Thoracic aorta (tissue), 2 donors: ENCODE data around the gene ATP5ME. TPM values are rescaled to one million over a fixed set of nuclear protein-coding genes. Genes with fewer than 3 reads are reported as not detected.

Experiments
- ATAC-seq: fragments of 150-250 bp; one replicate; pipeline ENCODE4 v1.8.0; 2017; ENCODE audit warnings: low read depth; ENCODE audit not compliant: insufficient number of reproducible peaks, low FRiP score
- DNase-seq: peaks from one replicate; pipeline ENCODE4 v3.0.0-alpha.2; 2020; ENCODE audit warnings: low spot score
- H3K27ac ChIP-seq, 2 donors: fragments of 200-600 bp; sonication (generic); 1 replicate in 1 of 2; 2 replicates in 1 of 2; pipeline ENCODE4 v1.5.1; 2016; ENCODE audit warnings: mild to moderate bottlenecking in 2 of 2, moderate library complexity in 2 of 2
- H3K27me3 ChIP-seq: fragments of 200-600 bp; sonication (generic); replicated peaks from 2 replicates; pipeline ENCODE4 v1.6.0; 2016; ENCODE audit warnings: mild to moderate bottlenecking; ENCODE audit not compliant: insufficient read depth
- H3K36me3 ChIP-seq: fragments of 200-600 bp; sonication (generic); one replicate; pipeline ENCODE4 v1.5.1; 2016
- H3K4me1 ChIP-seq, 2 donors: fragments of 200-600 bp; sonication (generic); 1 replicate in 1 of 2; 2 replicates in 1 of 2; pipeline versions ENCODE4 v1.5.1 to v1.6.0; 2016; ENCODE audit warnings: low read depth in 2 of 2, mild to moderate bottlenecking in 1 of 2; ENCODE audit not compliant: control insufficient read depth in 1 of 2
- H3K4me3 ChIP-seq: fragments of 200-600 bp; sonication (generic); 2 replicates; pipeline ENCODE4 v1.5.1; 2016; ENCODE audit warnings: mild to moderate bottlenecking
- H3K9me3 ChIP-seq: fragments of 200-600 bp; sonication (generic); 2 replicates; pipeline ENCODE4 v1.5.1; 2016
- CTCF ChIP-seq: fragments of 200-600 bp; sonication (generic); IDR thresholded peaks from one replicate; pipeline ENCODE4 v1.5.1; 2019; ENCODE audit warnings: antibody characterized with exemption
- total RNA-seq, 2 donors: library from RNA; depleted of rRNA; stranded (reverse); fragments of >200 nt; gene quantifications; one replicate each; pipeline versions ENCODE4 v1.1.0 to v1.2.3, GENCODE V29; 2016

ATP5ME gene
- total RNA-seq, 2 donors from 2014 or later, result 21.0 to 51.6 TPM

GRCh38 chr4:626201-627091 lies 47.6 kb downstream of the ATP5ME start:
- no peak for TF ChIP-seq CTCF
- DNase-seq (no peak), ATAC-seq (no peak)
- H3K36me3 ChIP-seq, result no peaks in the 10 kb centered on the region
- H3K27me3 ChIP-seq, result no peaks in the 10 kb centered on the region
- no peaks in the 10 kb centered on the region for H3K4me1 ChIP-seq
- H3K27ac ChIP-seq, result no peak overlapping the region
- H3K4me3 ChIP-seq, result no peak overlapping the region
- H3K9me3 ChIP-seq, result no peaks in the 10 kb centered on the region

GRCh38 chr4:625631-626161 lies 48.4 kb downstream of the ATP5ME start:
- no peaks in the 10 kb centered on the region for H3K27me3 ChIP-seq
- no peak for DNase-seq
- no peak overlapping the region for H3K4me3 ChIP-seq
- no peaks in the 10 kb centered on the region for H3K4me1 ChIP-seq
- no peaks in the 10 kb centered on the region for H3K9me3 ChIP-seq
- ATAC-seq, result no peak
- no peak overlapping the region for H3K27ac ChIP-seq
- TF ChIP-seq CTCF, result no peak
- H3K36me3 ChIP-seq, result no peaks in the 10 kb centered on the region

- H3K27me3 ChIP-seq, result no peaks in the 10 kb centered on the region
- no peak for DNase-seq
- no peak for TF ChIP-seq CTCF
Measured at GRCh38 chr4:624705-625590, 49.1 kb downstream of the ATP5ME start, which contains the start of gene PDE6B. TSS of gene PDE6B (plus strand) at chr4:625573. CDS start at chr4:625627, 54 bp downstream.

GRCh38 chr4:623914-624566 lies 50.0 kb downstream of the ATP5ME start:
- no peaks in the 10 kb centered on the region for H3K27me3 ChIP-seq
- H3K36me3 ChIP-seq, result no peaks in the 10 kb centered on the region
- H3K4me3 ChIP-seq, result no peak overlapping the region
- no peaks in the 10 kb centered on the region for H3K4me1 ChIP-seq
- H3K9me3 ChIP-seq, result no peaks in the 10 kb centered on the region
- no peak overlapping the region for H3K27ac ChIP-seq
- ATAC-seq (no peak), DNase-seq (no peak)
- TF ChIP-seq CTCF, result no peak

More at GRCh38 chr4:624705-625590, 49.1 kb downstream of the ATP5ME start, which contains the start of gene PDE6B:
- no peaks in the 10 kb centered on the region for H3K4me1 ChIP-seq
- ATAC-seq, result no peak
- no peak within 1 kb of the TSS for H3K4me3 ChIP-seq
- H3K36me3 ChIP-seq, result no peaks in the 10 kb centered on the region
- no peak within 1 kb of the TSS for H3K27ac ChIP-seq
- no peaks in the 10 kb centered on the region for H3K9me3 ChIP-seq
